Measurements from ENCODE around the gene DSCAM.

DSCAM gene

GRCh38 chr21:40436261-40436660 is 410.7 kb downstream of the DSCAM start:
- Histone ChIP-seq H3K27ac (no peak overlapping the region), H3K4me3 (no peak overlapping the region)

DNA sequence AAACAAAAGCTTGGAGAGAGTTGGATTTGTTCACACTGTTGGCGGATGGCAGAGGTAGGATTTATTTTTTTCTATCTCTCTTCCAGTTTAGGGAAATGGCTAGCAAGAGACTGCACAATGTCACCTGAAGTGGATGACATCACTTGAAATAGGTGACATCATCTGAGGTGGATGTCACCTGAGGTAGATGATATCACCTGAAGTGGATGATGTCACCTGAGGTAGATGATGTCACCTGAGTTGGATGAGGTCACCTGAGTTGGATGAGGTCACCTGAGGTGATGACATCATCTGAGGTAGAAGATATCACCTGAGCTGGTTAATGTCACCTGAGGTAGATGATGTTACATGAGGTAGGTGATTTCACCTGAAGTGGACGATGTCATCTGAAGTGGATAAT is 413.4 kb downstream of the DSCAM start:
- Histone ChIP-seq H3K4me3 (no peak overlapping the region), H3K27ac (no peak overlapping the region)

DNA sequence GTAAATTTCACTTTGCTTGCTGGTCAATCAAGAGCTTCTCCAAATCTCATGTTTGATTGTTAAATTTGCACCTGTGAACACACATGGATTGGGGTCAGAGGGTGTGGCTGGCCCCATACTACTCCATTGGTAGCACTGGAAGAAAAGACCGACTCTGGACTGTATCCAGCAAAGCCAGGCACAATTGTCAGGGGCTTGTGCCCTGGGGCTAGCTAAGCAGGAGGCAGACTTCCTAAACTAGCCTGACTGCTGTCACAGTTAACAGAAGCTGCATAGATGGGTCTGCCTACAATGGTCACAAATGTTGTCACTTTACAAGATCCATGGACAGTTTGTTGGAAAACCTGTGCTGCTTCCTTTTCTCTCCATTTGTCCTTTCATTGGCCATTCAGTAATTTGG is 421.0 kb downstream of the DSCAM start:
- Histone ChIP-seq H3K27ac (no peak overlapping the region), H3K4me3 (no peak overlapping the region)

GRCh38 chr21:40422896-40423635 is 423.9 kb downstream of the DSCAM start:
- H3K4me3 ChIP-seq = no peak overlapping the region
- H3K27ac ChIP-seq = no peak overlapping the region

- Histone ChIP-seq H3K4me3 (no peak overlapping the region), H3K27ac (no peak overlapping the region)
Observed at GRCh38 chr21:40421121-40421520, 425.8 kb downstream of the DSCAM start.

DNA sequence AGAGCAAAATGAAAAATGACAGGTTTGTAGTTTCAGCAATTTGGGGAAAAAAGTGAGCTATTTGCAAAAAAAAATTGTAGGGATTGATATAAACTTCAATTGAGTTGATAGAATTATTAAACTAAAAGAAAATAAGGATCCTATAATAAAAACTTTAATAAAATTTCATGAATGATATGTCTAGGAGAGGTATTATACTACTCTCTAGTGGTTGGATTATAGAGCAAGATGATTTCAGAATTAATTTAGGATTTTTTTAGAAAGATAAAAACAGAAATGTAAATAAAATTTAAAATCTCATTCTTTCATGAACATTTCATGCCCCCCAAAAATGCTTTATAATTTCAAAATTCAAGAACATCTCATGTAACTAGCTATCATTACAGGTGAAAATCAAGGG is 430.4 kb downstream of the DSCAM start:
- Histone ChIP-seq H3K27ac (no peak overlapping the region), H3K4me3 (no peak overlapping the region)

DNA sequence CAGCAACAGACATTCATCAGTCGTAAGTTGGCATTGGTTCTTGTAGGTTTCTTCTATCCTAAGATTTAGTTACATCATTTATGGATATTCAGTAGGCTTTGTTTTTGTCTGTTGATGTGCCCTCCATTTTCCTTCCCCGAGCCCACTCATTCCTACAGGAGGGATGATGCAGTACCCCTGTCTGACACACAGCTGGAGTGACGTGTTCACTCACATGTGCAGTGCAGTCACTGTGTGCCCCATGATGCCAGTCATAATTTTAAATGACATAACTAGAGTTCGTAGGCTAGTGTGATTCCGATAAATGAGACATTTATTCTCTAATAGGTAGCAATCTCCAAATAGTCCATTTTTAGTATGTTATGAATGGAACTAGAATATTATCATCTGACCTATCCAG is 438.4 kb downstream of the DSCAM start:
- no peak overlapping the region for H3K27ac ChIP-seq
- H3K4me3 ChIP-seq = no peak overlapping the region

DNA sequence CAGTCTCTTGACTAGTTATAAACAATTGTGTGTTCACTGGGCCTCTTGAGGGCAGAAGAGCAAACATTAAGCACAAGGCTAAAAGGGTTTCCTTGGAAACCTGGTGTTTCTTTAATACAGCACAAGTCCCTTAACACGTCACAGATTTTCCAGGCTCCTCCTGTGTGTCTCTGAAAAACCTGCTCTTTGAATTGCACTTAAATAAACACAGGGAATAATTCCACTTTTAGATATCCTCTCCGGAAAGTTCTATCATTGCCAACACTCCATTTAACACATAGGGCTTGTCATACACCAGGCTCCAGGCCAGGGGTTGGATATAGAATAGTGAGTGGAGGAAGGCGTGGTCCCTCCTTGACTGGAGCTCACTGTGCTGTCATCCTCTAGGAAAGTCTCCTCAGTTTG is 442.6 kb downstream of the DSCAM start:
- H3K4me3 ChIP-seq = no peak overlapping the region
- no peak overlapping the region for H3K27ac ChIP-seq

GRCh38 chr21:40402884-40403582 is 443.9 kb downstream of the DSCAM start:
- Histone ChIP-seq H3K4me3 (no peak overlapping the region), H3K27ac (no peak overlapping the region)

- Histone ChIP-seq H3K27ac (no peak overlapping the region), H3K4me3 (no peak overlapping the region)
Observed at GRCh38 chr21:40395732-40396131, 451.2 kb downstream of the DSCAM start.

DNA sequence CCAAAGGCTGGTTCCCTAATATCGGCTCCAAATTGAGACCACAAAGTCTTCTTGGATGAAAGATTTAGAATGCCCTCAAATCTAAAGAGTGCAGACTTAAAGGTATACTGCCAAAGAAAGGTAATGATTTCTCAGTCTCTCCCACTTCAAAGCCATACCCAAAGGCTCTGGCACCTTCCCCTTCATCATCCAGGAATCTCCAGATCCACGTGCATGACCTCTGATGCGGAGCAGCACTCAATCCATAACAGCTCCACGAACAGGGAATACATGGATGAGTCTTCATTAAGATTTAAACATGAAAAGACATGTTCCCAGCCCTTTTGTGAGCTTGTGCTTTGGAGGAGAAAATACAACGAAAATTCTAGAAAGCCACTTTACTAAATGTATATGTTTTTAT is 453.9 kb downstream of the DSCAM start:
- Histone ChIP-seq H3K4me3 (no peak overlapping the region), H3K27ac (no peak overlapping the region)

- H3K27ac ChIP-seq = no peak overlapping the region
- H3K4me3 ChIP-seq = no peak overlapping the region
Observed at GRCh38 chr21:40388046-40388445, 458.9 kb downstream of the DSCAM start.

- Histone ChIP-seq H3K27ac (no peak overlapping the region), H3K4me3 (no peak overlapping the region)
Observed at GRCh38 chr21:40386981-40387747, 459.8 kb downstream of the DSCAM start.

DNA sequence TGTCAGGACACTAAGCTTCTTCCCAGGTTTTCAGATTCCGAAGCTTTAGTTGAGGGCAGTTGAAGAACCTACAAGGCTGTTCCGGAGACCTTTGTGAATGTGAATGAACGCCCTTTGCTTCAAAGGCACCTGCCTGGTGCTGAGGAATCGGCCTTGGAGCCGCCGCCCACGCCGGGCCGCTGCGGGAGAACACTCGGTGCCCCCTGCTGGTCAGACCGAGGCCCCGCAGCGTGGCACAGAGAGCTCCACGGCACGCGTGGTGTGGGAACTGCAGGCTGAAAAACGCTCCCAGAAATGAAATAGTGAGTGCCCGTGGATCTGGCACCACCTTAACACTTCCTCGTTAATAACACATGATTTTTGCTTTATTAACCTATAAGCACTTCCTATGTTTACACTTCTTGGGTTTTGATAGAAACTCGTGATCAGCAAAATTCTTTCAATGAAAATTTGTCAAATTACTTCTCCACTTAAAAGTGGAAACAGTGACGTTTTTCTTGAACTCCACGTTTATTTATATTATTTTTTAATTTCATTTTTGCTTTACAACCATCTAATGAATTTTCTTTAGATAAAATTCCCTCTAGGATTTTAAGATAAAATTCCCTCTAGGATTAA is 460.6 kb downstream of the DSCAM start:
- H3K27ac ChIP-seq = no peak overlapping the region
- H3K4me3 ChIP-seq = no peak overlapping the region

- Histone ChIP-seq H3K4me3 (no peak overlapping the region), H3K27ac (no peak overlapping the region)
Observed at GRCh38 chr21:40385883-40386282, 461.1 kb downstream of the DSCAM start.

DNA sequence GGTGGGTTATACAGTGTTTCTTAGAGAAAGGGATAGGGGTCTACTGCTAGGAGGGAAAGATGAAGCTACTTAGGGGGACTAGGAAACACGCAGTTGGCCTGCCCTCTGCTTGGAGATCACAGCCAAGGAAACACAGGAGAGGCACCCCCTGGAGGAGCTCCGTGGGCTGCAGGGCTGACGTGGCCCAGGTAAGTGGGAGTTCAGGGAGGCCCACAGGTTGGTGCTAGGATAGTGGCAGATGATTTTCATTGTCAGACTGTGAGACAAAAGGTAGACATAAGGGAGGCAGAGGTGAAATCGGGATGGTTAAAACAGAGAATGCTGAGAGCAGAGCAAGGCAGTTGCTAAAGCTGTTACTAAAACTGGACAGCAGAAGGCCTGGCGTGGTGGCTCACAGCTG is 463.0 kb downstream of the DSCAM start:
- Histone ChIP-seq H3K4me3 (no peak overlapping the region), H3K27ac (no peak overlapping the region)

DNA sequence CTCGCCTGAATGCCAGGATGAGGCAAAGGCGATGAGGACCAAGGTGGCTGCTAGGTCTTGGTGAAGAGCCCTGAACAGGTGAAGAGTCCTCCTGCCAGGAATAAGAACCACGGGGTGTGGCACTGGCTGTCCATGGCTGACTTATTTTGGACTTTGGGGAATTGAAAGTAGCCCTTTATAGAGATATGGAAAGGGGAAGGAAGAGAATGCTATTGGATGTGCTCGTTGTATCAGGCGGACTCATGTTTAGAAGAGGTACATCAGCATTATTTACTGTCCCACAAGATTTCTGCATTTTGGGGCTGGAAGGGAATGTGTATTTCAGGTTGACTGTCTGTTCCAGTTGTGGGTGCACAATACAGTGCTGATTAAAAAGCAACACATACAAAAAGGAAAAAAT is 465.8 kb downstream of the DSCAM start:
- H3K27ac ChIP-seq = no peak overlapping the region
- H3K4me3 ChIP-seq = no peak overlapping the region

DNA sequence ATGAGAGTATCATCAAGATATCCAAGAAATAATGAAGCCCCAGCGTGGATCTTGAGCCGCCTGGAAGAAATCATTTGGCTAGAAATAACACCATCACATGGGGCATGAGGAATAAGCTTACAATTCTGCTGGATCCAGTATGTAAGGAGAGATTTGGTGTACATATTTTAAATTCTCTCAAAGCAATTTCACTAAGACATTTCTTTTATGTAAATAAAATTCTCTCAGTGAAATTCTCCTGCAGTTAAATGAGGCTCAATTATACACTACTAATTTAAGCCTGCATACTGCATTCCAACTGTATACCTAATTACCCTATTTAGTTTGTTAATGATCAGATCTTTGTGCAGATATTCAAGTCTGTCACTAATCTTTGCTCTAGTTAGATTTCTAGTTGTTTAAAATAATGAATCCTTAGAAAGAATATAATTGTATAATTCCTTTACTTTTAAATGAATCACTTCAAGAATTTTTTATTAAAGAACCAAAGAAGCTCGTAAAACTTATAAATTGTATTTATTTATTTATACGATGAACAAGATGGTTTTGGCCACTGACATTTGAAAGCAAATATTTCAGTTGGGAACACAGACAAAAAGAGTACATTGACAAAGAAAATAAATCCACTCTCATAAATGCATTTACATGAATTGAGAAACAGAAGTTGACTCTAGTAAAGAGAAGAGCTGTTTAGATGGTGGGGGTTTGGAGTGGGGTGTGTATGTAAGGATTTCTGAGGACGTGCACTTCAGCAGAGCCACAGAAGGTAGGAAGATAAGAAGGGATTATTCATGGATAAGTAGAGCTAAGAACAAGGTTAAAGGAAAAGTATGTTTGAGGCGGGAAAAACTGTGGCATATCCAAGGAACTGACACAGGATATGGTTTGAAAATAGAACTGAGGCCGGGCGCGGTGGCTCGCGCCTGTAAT is 466.8 kb downstream of the DSCAM start:
- Histone ChIP-seq H3K4me3 (no peak overlapping the region), H3K27ac (no peak overlapping the region)

- Histone ChIP-seq H3K4me3 (no peak overlapping the region), H3K27ac (no peak overlapping the region)
Observed at GRCh38 chr21:40377135-40377534, 469.8 kb downstream of the DSCAM start.
